Ammon's horn (tissue), 1 donor: Measurements from ENCODE around the gene OPN1MW3.
"Not testable (repeated sequence)": the region's sequence is repeated elsewhere in the genome, so short reads cannot be mapped to it uniquely, and the experiment has no call there.

Experiments
- DNase-seq: peaks from one replicate; pipeline ENCODE4 v3.0.0-alpha.2; 2016; ENCODE audit warnings: low spot score

Gene OPN1MW3

GRCh38 chrX:154296731-154297130 is 39.3 kb downstream of the OPN1MW3 start:
- DNase-seq, result no peak

- no peak for DNase-seq
These were observed 40.9 kb downstream of the OPN1MW3 start for GRCh38 chrX:154298312-154298711.

- DNase-seq, result no peak
These were observed 43.4 kb downstream of the OPN1MW3 start for GRCh38 chrX:154300816-154301215.

GRCh38 chrX:154302998-154303397 is 45.6 kb downstream of the OPN1MW3 start:
- not testable (repeated sequence) for DNase-seq

GRCh38 chrX:154303476-154303875 is 46.1 kb downstream of the OPN1MW3 start:
- no peak for DNase-seq

GRCh38 chrX:154304846-154305245 is 47.5 kb downstream of the OPN1MW3 start:
- DNase-seq, result no peak

GRCh38 chrX:154305541-154306205 is 48.3 kb downstream of the OPN1MW3 start:
- DNase-seq, result no peak

- peak; percentile 4 for DNase-seq
These were observed 49.8 kb downstream of the OPN1MW3 start for GRCh38 chrX:154307202-154307601.

- peak; percentile 14 for DNase-seq
These were observed 50.9 kb downstream of the OPN1MW3 start for GRCh38 chrX:154308108-154308946.

GRCh38 chrX:154309041-154309775 is 51.8 kb downstream of the OPN1MW3 start:
- no peak for DNase-seq

GRCh38 chrX:154310616-154311536 is 53.5 kb downstream of the OPN1MW3 start:
- no peak for DNase-seq

- no peak for DNase-seq
These were observed 54.7 kb downstream of the OPN1MW3 start for GRCh38 chrX:154312116-154312515.

- DNase-seq, result no peak
These were observed 55.8 kb downstream of the OPN1MW3 start for GRCh38 chrX:154313147-154313546.

- no peak for DNase-seq
These were observed 58.0 kb downstream of the OPN1MW3 start for GRCh38 chrX:154315416-154315815.

GRCh38 chrX:154317391-154317995 is 60.1 kb downstream of the OPN1MW3 start:
- DNase-seq, result no peak

- DNase-seq, result no peak
These were observed 63.0 kb downstream of the OPN1MW3 start for GRCh38 chrX:154320406-154320805.
